ENCODE data around the gene ARHGAP42.

The ARHGAP42 gene

GRCh38 chr11:100810666-100811065, 123.6 kb downstream of the ARHGAP42 start:
- DNase-seq: no peak
- Histone ChIP-seq H3K27me3 (no peaks in the 10 kb centered on the region), H3K9me3 (no peaks in the 10 kb centered on the region), H3K4me1 (no peaks in the 10 kb centered on the region), H3K27ac (no peak overlapping the region), H3K36me3 (no peaks in the 10 kb centered on the region), H3K4me3 (no peak overlapping the region)
- intact Hi-C loops (cut with DNase I; ENCODE audit: low total_unique reads): no loop called here
- no peak for TF ChIP-seq CTCF (IDR thresholded peaks at IDR 0.05)

GRCh38 chr11:100812517-100812916, 125.4 kb downstream of the ARHGAP42 start:
- H3K27me3 ChIP-seq: no peaks in the 10 kb centered on the region
- no peak for DNase-seq
- H3K27ac ChIP-seq: no peak overlapping the region
- no peak overlapping the region for H3K4me3 ChIP-seq
- intact Hi-C loops (cut with DNase I; ENCODE audit: low total_unique reads): no loop called here
- H3K36me3 ChIP-seq: no peaks in the 10 kb centered on the region
- H3K4me1 ChIP-seq: no peaks in the 10 kb centered on the region
- TF ChIP-seq CTCF (IDR thresholded peaks at IDR 0.05): no peak
- no peaks in the 10 kb centered on the region for H3K9me3 ChIP-seq

GRCh38 chr11:100815787-100816330, 128.8 kb downstream of the ARHGAP42 start:
- Histone ChIP-seq H3K9me3 (no peaks in the 10 kb centered on the region), H3K27ac (no peak overlapping the region), H3K4me3 (no peak overlapping the region), H3K27me3 (no peaks in the 10 kb centered on the region), H3K4me1 (no peaks in the 10 kb centered on the region), H3K36me3 (no peaks in the 10 kb centered on the region)
- no peak for DNase-seq
- intact Hi-C loops (cut with DNase I; ENCODE audit: low total_unique reads): no loop called here
- TF ChIP-seq CTCF (IDR thresholded peaks at IDR 0.05): no peak

- H3K27ac ChIP-seq: no peak overlapping the region
- H3K27me3 ChIP-seq: no peaks in the 10 kb centered on the region
- intact Hi-C loops (cut with DNase I; ENCODE audit: low total_unique reads): no loop called here
- no peak overlapping the region for H3K4me3 ChIP-seq
- TF ChIP-seq CTCF (IDR thresholded peaks at IDR 0.05): no peak
- H3K9me3 ChIP-seq: no peaks in the 10 kb centered on the region
- H3K36me3 ChIP-seq: no peaks in the 10 kb centered on the region
- DNase-seq: no peak
- H3K4me1 ChIP-seq: no peaks in the 10 kb centered on the region
Observed at GRCh38 chr11:100816823-100817222, 129.7 kb downstream of the ARHGAP42 start.

- Histone ChIP-seq H3K36me3 (no peaks in the 10 kb centered on the region), H3K4me1 (peaks cover 0 to 2% (median under 1%) of the 10 kb centered on the region in 4 donors), H3K9me3 (no peaks in the 10 kb centered on the region), H3K27ac (no peak overlapping the region), H3K27me3 (no peaks in the 10 kb centered on the region), H3K4me3 (no peak overlapping the region)
- intact Hi-C loops (cut with DNase I; ENCODE audit: low total_unique reads): no loop called here
- no peak for TF ChIP-seq CTCF (IDR thresholded peaks at IDR 0.05)
- no peak for DNase-seq
Observed at GRCh38 chr11:100817620-100818019, 130.5 kb downstream of the ARHGAP42 start.

- no peak overlapping the region for H3K27ac ChIP-seq
- intact Hi-C loops (cut with DNase I; ENCODE audit: low total_unique reads): no loop called here
- H3K4me1 ChIP-seq: peaks cover 0 to 32% (median 12%) of the 10 kb centered on the region in 4 donors
Observed at GRCh38 chr11:100820621-100821020, 133.5 kb downstream of the ARHGAP42 start.

More at GRCh38 chr11:100820621-100821020, 133.5 kb downstream of the ARHGAP42 start:
- no peaks in the 10 kb centered on the region for H3K9me3 ChIP-seq
- H3K27me3 ChIP-seq: no peaks in the 10 kb centered on the region
- H3K36me3 ChIP-seq: no peaks in the 10 kb centered on the region
- DNase-seq: no peak
- no peak overlapping the region for H3K4me3 ChIP-seq
- no peak for TF ChIP-seq CTCF (IDR thresholded peaks at IDR 0.05)
